GM18858 (cell line): ENCODE results near the gene CDC42BPB.

Source experiments
- ATAC-seq: cut with Tn5 transposase; IDR thresholded peaks from one replicate; pipeline ENCODE4 v1.9.1; 2021; ENCODE audit not compliant: unreplicated experiment

The CDC42BPB gene, protein sequence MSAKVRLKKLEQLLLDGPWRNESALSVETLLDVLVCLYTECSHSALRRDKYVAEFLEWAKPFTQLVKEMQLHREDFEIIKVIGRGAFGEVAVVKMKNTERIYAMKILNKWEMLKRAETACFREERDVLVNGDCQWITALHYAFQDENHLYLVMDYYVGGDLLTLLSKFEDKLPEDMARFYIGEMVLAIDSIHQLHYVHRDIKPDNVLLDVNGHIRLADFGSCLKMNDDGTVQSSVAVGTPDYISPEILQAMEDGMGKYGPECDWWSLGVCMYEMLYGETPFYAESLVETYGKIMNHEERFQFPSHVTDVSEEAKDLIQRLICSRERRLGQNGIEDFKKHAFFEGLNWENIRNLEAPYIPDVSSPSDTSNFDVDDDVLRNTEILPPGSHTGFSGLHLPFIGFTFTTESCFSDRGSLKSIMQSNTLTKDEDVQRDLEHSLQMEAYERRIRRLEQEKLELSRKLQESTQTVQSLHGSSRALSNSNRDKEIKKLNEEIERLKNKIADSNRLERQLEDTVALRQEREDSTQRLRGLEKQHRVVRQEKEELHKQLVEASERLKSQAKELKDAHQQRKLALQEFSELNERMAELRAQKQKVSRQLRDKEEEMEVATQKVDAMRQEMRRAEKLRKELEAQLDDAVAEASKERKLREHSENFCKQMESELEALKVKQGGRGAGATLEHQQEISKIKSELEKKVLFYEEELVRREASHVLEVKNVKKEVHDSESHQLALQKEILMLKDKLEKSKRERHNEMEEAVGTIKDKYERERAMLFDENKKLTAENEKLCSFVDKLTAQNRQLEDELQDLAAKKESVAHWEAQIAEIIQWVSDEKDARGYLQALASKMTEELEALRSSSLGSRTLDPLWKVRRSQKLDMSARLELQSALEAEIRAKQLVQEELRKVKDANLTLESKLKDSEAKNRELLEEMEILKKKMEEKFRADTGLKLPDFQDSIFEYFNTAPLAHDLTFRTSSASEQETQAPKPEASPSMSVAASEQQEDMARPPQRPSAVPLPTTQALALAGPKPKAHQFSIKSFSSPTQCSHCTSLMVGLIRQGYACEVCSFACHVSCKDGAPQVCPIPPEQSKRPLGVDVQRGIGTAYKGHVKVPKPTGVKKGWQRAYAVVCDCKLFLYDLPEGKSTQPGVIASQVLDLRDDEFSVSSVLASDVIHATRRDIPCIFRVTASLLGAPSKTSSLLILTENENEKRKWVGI (N-terminal part only)

DNA sequence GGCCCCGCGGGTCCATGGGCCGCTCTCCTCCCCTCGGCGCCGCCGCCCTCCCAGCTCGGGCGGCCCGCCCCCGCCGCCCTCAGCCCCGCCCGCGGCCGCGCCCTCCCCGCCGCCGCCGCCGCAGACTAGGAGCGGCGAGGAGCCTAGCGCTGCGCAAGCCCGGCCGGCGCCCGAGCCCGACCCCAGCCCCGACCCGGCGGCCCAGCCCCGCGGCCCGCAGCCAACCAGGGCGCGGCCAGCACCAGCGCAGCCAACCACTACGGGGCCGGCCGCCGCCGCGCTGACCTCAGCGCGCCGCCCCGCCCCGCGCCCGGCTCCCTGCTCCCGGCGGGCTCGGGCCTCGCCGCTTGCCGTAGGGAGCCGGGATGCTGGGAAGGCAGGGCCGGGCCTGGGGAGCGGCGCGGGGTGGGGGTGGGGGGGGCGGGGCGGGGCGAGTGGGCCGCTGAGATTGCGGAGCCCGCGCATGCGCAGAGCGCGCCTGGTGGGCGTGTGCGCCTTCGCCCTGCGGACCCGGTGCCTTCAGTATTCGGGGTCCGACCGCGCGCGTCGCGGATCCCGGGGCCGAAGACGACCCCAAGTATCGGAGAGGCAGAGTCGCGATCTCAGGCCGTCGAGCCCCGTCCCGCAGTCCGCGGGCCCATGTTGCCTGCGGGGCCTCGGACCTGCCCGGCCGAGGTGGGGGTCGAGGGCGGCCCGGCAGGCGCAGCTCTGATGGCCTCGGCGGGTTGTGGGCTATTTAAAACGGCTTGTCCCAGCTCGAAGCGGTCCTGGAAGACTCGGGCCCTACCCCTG, at the start of gene CDC42BPB:
Gene CDC42BPB (minus strand): TSS at position 178 of the 792 bp plus-strand sequence. CDS start 376 bp downstream, outside the sequence.
- ATAC-seq, result peak; percentile 46

GRCh38 chr14:103105580-103106150, 48.3 kb upstream of the CDC42BPB start:
- ATAC-seq, result no peak

DNA sequence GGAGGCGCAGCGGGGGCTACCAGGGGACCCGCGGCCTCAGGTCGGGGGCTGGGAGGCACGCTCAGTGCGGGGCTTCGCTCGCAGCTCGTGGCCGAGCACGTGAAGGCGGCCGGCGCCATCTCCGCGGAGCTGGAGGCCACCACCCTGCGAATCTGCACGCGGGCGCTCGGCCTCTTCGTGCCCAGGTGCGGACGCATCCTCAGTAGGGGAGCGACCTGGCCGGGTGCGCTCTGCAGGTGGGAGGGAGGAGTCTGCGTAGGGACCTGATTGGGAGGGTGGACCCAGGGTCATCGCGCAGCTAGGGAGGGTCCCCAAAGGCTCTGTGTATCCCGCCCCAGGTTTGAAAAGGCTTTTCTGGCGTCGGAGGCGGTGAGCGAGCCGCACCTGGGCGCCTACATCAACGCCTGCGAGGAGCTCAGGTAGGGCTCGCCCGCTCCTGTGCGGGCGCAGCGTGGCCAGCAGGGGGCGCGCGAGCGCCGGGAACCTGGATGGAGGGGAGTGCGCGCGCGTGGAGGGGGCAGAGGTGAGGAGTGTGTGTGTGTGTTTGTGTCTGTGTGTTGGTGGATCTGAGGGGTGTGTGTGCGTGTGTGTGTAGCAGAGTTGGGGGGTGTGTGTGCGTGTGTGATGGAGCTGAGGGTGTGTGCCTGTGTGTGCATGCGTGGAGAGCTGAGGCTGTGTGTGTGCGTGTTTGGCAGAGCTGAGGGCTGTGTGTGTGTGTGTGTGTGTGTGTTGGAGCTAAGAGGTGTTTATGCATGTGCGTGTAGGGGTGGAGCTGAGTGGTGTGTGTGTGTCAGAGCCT, 47.5 kb upstream of the CDC42BPB start:
- ATAC-seq, result no peak

- ATAC-seq, result no peak
Observed at GRCh38 chr14:103104389-103104653, 47.0 kb upstream of the CDC42BPB start.

DNA sequence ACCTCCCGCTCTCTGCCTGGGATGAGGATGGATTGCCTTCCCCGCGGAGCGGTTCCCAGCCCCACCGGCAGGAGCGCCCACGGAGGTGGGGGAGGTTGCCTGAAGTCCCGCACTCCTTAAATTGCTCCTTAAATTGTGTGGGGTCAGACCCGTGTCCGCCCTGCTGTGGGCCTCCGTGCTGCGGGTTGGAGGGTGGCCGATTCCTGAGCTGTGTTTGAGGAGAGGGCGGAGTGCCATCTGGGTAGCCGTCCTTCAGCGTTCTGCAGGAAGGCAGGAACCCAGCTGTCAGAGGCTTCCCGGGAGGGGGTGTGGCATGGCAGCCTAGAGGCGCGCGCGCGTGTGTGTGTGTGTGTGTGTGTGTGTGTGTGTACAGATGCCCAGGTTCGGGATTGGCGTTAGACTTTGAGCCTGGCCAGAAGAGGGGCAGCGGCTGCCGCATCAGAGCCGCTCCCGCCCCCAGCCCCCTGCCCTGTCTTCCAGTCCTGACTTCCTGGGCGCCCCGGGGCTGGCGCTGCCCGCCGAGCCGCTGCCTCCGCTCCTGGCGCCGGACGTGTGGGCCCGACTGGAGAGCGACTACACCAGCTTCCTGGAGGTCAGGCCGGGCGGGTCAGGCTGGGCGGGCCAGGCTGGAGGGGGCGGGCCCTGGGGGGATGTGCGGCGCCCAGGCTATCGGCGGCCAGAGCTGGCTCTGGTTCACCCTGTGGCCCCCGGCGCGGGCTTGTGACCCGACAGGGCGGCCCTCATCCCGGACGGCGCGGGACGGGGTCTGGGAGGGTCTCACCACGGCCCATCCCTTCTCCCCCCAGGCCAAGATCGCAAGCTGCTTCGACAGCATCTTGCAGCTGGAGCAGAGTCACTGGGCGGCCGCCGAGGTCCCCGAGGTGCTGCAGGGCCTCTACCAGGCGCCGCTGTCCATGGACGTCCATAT, 46.4 kb upstream of the CDC42BPB start:
- no peak for ATAC-seq

GRCh38 chr14:103102689-103103260, 45.4 kb upstream of the CDC42BPB start:
- ATAC-seq, result no peak

GRCh38 chr14:103101963-103102688, 44.8 kb upstream of the CDC42BPB start:
- ATAC-seq, result no peak

GRCh38 chr14:103101257-103101962, 44.1 kb upstream of the CDC42BPB start:
- no peak for ATAC-seq

DNA sequence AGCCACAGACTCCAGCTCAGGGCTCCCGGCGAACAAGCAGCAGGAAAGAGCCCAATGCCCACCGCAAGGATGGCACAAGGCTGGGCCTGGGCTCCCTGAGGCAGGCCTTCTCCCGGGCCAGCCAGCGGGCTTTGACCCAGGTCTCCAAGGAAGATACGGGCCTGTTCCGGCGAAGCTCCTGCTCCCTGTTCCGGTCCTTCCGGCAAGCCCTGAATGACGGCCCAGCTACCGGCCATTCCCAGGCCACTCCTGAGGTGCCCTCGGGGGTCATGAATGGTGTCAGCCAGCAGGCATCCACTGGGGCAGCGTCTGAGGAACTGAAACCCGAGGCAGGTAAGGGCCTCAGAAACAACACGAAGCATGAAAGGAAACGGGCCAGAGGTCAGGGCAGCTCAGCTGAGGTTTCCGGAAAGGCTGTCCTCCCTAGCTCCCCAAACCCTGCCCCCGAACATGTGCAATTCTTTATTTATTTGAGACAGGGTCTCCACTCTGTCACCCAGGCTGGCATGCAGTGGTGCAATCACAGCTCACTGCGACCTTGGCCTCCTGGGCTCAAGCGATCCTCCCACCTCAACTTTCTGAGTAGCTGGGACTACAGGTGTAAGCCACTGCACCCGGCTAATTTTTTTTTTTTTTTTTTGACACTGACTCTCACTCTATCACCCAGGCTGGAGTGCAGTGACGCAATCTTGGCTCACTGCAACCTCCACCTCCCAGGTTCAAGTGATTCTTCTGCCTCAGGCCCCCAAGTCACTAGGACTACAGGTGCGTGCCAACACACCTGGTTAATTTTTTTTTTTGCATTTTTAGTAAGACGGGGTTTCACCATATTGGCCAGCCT, 43.2 kb upstream of the CDC42BPB start:
- no peak for ATAC-seq

DNA sequence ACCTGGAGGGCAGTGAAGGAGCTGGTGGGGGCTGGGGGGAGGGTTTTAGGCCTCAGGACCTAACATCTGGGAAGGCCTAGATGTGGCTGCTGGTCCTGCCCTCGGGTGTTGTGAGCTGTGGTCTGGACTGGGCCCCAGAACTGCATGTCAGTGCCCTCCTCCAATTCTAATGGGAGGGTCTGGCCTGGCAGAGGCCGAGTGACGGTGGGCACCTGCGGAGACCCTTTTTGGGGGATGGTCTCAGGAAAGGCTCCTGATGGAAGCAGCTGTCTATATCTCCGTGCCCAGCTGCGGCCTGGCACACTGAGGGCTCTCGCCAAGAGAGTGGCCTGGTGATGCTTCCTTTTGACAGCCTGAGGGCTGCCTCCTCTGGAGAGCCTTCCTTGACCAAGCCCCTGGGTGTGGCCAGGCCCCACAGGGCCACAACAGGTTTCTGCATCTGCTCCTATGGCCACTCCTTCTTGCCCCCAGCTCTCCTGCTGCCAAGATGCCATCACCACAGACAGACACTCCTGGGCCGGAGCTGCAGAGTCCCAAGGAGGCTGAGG, 42.5 kb upstream of the CDC42BPB start:
- no peak for ATAC-seq

- ATAC-seq, result no peak
Observed at GRCh38 chr14:103099081-103099732, 41.9 kb upstream of the CDC42BPB start.

DNA sequence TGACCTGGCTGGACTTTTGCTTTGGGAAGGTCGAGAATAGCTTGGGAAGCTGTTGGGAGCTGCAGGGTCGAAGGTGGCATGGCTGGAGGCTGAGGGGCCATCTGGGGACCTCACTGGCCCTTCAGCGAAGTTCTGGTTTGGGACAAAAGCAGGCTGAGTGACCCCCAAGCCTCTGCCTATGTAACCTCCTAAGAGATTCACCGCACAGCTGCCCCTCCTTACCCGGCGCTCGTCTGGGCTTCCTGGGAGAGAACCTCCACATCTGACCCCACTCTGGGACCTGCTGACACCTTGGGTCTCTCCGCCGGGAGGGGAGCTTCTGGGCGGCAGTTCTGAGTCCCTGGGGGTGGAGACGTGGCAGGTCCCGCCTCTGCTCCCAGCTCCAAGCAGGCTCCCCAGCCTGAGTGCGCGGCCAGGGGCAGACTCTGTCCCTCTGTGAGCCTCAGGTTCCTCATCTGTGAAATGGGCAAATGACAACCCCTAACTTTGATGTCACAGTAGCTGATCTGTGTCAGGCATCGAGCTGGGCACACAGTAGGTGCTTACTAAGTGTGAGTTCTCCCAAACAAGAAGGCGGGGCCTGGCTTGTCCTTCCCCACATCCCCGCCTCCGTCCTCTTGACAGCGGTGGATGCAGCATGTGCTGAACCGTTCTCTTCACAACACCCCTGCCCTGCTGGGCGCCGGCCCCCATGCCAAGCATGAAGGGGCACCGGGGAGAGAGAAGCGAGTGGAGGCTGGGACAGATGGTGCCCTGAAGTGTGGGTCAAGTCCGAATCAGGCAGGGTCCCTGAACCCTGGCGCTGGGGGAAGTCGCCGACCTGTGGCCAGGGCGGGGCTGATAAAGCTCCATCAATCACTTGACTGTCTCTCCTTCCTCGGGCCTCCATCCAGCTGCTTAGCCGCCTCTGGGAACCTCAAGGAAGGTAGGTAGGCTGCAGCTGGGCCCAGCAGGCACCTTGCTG, 40.9 kb upstream of the CDC42BPB start:
- no peak for ATAC-seq

DNA sequence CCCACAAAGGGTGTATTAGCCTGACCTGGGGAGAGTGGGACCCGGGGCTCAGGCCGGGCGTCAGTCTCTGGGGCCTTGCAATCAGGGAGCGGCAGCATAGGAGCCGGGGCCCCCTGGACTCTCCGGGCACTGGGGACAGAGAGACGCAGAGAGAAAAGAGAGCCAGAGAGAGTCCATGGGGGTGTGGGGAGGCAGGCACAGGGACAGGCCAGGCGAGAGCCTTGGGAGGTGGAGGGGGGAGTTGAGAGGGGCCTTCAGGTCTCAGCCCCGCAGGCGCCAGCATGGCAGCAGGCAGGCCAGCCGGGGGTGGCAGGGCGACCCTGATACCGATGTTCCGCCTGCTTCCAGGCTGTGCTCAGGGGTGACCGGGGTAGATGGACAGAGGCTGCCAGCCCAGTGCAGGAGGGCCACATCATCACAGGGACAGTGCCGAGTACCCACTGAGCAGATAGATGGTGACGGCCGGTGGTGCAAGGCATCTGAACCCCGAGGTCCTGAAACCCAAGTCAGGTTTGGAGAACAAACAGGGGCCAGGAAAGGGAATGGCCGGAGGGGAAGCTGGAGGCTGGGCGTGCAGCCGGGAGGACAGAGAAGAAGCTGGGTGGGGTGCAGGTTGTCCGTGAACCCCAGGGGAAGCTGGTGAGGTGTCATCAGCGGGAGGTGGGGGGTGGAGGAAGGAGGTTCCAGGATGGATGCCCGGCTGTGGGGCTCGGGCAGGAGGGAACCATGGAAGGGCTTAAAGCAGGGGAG, 40.1 kb upstream of the CDC42BPB start:
- no peak for ATAC-seq
